HG03457 (cell line): ENCODE measurements around the gene DENND2A.
"Not testable (repeated sequence)": the region's sequence is repeated elsewhere in the genome, so short reads cannot be mapped to it uniquely, and the experiment has no call there.

Experiments used
- ATAC-seq: cut with Tn5 transposase; IDR thresholded peaks from one replicate; pipeline ENCODE4 v1.9.1; 2021; ENCODE audit warnings: moderate number of reproducible peaks; ENCODE audit not compliant: unreplicated experiment

The DENND2A gene

DNA sequence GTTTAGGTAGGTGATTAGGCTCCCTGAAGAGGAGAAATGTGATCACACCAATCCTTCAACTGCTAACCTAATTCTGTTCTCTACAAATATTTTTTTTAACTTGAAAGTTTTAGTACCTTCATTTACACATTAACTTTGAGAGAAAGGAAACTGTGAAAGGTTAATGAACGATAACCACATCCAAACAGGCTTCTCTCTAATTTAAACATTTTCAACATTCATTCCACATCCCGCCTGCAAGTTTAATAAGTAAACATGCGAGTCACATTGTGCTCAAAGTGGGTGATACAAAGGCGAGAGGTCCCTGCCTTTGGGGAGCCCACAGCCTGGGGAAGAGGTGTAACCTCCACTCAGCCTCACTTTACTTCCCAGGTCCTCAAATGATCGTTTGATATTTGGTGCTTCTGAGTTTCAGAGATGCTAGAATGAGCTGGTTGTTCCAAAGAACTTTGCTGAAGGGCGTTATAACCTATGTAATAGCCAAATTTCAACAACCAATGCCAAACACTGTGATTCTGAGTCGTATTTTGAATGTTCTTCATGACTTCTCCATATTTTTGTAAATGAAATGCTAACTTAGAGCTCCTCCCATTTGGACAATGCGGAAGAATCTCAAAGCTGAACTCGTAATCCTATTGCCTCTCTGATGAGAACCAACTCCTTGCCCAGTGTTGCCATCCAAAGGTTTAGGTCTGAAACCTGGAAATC lies 47.5 kb downstream of the DENND2A start:
- peak; percentile 53 for ATAC-seq

DNA sequence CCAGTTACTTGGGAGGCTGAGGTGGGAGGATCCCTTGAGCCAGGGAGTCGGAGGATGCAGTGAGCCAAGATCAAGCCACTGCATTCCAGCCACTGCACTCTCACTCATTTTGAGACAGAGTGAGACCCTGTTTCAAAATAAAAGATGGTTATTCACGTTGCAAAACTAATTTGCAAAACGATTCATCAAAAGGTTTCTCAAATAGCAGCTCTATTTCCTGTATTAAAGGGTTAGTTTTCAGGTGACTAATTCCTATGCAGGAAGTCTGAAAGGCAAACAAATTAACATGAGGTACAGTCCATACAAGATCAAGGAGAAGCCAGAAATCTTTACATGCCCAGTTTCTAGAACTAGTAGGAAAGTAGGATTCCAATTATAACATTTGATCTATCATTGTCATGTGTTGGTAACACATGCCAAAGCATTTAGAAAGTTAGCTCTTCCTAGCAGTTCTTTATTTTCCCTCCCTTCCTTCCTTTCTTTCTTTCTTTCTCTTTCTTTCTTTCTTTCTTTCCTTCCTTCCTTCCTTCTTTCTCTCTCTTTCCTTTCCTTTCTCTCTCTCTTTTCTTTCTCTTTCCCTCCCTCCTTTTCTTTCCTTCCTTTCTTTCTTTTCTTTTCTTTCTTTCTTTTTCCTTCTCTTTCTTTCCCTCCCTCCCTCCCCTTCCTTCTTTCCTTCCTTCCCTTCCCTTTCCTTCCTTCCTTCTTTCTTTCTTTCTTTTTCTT lies 49.3 kb downstream of the DENND2A start:
- ATAC-seq: no peak

DNA sequence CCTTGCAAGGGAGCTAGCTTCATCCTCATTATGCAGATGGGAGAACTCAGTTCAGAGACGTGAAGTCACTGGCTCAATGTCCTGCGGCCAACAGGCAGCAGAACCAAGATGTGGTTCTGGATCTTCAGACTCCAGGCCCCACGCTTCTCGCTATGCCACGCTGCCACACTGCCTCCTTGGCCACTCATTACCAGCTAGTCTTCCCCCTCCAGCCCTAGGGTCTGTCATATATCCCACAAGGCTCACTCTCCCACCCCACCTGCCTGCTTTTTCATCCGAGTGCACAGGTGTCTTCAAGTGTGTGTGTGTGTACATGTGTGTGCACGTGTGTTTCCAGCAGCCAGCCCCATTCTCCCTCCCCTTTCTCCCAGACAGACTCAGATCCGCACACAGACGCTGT lies 53.4 kb downstream of the DENND2A start:
- ATAC-seq: no peak

DNA sequence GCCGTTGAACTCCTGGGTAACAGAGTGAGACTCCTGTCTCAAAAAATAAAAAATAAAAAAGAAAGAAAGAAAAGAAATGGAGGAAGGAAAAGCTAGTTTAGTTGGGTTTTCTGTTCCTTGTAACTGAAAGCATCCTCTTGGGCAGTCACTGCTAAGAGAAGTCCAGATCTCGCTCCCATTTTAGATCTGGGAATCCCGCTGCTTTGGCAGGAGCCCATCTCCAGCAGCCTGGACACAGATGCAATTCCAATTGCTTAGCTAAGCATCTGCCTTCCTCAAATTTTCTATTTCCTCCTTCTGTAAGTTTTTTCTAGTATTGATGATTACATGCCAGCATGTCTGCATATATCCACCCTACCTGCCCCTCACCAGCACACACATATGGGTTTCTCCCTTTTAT lies 54.1 kb downstream of the DENND2A start:
- no peak for ATAC-seq

DNA sequence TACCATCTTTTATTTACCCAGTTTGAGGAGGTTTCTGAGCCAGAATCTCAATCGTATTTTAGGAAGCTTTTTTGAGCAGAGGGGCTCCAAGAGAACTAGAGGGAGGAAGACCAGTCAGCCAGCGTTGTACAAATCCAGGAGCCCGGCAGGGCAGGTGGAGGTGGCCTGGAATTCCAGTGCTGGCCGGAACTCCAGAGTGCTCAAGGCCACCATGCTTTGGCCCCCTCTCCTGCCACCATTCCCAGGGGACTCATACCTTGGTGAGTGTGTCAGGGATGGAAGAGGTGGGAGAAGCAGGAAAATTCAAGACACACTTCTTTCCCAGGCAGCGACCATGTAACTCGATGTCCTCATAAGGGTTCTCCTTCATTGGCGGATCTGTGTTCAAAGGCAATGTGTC lies 55.3 kb downstream of the DENND2A start:
- no peak for ATAC-seq

DNA sequence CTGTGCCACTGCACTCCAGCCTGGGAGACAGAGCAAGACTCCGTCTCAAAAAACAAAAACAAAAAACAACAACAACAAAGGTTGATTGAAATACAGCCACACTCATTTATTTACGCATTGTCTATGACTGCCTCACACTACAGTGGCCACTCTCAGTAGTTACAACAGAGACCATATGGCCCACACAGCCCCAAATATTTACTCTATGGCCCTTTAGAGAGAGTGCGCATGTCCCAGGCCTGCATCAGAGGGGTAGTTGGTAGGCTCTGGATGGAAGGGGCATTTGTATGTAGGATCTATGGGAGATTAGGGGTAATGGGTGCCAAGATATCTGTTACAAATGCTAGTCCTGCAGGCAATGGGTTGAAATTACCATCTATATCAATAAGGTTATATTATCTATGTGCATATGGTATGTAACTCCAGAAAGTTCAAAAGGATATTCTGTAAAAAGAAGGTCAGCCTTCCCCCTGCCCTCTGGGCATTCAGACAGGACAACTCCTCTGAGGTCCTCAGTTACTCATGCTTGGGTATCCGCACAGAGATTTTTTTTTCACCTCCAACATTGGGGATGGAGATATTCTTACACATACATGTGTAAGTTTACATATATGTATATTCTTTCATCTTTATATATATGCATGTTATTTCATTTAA lies 56.3 kb downstream of the DENND2A start:
- no peak for ATAC-seq

DNA sequence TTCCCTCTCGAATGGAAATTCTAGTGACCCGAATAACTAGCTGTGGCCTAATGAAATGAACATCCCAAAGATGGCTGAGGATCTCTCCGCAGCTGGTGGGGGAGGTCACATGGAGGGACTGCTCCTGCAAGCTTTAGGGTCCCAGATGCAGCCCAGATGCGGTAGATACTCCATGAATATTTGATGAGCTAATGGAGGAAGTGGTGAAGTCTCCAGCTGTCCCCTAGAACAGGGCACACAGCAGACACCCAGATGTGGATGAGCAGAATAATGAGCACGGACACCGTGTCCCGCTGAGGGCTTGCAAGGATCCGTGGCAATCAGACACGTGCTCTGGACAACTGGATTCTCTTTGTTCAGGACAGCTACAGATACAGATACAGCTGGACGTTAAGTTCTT lies 59.2 kb downstream of the DENND2A start:
- no peak for ATAC-seq

DNA sequence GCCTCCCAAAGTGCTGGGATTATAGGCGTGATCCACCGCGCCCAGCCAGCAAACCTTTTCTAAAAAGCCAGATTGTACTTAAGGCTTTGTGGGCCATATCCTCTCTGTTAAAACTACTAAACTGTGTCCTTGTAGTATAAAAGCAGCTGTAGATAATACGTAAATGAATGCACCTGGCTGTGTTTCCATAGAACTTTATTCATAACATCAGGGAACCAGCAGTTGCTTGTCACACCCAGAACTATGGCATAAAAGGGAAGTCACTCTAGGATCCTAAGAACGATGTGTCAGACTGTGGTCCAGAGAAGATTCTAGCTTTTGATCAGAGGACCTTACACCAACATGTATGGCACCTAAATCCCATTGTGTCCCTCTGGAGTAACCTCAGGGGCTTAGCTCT lies 63.0 kb downstream of the DENND2A start:
- no peak for ATAC-seq

DNA sequence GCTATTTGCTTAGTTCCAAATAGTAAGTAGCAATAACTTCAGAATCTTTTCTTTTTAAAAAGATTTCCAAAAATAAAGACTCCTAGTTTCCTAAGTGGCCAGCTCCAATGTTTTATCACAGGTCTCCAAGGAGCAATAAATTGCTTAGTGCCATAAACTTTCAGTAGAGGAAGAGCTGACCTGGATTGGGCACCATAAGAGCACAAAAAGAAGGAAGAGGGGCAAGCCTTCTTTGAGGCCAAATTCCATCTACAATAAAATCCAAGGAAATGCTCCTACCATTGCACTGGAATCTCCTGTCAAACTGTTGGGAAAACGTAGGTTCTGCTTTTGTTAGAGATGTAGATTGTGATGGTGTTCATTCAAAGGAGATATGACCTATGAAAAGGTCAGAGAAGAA lies 64.0 kb downstream of the DENND2A start:
- no peak for ATAC-seq

DNA sequence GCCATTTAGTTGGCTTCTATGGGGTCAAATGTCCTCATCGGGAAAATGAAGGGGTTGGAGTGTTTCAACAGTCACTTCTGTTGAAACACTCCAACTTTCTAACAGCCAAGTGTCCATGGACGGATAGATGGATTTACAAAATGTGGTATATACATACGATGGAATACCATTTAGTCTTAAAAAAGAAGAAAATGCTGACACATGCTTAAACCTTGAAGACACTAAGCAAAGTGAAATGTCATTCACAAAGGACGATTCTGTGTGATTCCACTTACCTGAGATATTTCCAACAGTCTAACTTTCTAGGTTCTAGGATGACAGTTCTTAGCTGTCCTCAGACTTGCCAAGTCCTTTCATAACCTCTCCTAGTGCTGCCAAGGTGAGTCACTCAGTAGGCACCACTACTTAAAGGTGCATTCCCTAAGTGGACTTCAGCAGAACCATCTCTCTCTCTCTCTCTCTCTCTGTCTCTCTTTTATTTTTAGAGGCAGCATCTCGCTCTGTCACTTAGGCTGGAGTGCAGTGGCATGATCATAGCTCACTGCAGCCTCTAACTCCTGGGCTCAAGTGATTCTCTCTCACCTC lies 69.0 kb downstream of the DENND2A start:
- no peak for ATAC-seq

DNA sequence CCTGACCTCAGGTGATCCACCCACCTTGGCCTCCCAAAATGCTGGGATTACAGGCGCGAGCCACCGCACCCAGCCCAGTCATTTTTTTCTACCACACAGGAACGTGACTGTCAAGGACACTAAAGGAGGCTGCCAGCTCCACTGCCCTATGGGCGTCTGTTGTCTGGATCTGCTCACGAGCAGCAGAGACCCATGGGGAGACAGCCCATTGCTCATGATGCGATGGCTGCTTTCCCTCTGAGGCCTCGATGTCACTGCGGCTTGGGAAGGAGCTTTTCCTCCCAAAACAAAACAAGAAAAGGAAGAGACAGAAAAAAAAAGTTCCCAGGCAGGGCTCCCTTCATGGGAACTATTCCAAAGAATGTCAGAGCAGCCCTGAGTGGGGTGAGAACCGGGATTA lies 70.5 kb downstream of the DENND2A start:
- no peak for ATAC-seq

DNA sequence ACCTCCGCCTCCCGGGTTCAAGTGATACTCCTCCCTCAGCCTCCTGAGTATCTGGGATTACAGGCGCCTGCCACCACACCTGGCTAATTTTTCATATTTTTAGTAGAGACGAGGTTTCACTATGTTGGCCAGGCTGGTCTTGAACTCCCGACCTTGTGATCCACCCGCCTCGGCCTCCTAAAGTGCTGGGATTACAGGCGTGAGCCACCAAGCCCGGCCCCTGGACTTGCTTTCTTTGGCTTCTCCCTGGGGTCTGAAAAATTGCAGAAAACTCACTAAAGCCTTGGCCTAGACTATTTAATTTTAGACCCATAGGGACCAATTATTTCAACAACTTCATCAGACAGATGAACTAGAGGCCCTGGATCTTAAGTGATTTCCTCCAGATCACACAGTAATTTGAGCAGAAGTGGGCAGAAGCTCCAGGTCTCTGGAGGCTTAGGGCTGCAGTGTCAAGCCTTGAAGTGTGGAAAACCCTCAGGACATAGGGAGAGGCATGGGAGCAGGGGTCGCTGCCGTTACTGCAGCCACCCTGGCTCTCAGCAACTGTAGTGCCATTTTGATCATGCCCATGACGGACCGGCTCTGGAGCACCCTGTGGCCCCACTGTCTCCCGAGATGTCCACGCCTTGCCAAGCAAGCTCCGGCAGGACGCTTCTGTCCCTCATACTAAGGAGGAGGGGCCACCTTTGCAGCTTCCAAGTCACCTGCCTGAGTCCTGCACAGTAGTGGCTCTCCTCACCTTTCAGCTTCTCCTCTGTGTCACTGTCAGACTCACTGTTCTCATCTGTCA lies 72.4 kb downstream of the DENND2A start:
- no peak for ATAC-seq

DNA sequence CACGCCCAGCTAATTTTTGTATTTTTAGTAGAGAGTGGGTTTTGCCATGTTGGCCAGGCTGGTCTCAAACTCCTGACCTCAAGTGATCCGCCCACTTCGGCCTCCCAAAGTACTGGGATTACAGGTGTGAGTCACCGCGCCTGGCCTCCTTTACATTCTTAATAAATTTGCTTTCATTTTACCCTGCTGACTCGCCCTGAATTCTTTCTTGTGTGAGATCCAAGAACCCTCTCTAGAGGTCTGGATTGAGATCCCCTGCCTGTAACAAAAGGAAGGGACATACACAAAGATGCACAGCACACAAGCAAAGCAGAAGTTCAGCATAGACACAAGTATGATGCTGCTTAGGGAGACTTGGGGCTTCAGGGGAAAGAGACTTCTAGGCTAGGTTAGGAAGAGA lies 74.4 kb downstream of the DENND2A start:
- ATAC-seq: not testable (repeated sequence)

DNA sequence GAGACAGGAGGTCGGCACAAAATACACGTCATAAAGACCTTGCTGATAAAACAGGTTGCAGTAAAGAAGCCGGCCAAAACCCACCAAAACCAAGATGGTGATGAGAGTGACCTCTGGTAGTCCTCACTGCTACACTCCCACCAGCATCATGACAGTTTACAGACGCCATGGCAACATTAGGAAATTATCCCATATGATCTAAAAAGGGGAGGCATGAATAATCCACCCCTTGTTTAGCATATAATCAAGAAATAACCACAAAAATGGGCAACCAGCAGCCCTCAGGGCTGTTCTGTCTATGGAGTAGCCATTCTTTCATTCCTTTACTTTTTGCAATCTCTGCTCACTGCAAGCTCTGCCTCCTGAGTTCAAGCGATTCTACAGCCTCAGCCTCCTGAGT lies 74.9 kb downstream of the DENND2A start:
- not testable (repeated sequence) for ATAC-seq

DNA sequence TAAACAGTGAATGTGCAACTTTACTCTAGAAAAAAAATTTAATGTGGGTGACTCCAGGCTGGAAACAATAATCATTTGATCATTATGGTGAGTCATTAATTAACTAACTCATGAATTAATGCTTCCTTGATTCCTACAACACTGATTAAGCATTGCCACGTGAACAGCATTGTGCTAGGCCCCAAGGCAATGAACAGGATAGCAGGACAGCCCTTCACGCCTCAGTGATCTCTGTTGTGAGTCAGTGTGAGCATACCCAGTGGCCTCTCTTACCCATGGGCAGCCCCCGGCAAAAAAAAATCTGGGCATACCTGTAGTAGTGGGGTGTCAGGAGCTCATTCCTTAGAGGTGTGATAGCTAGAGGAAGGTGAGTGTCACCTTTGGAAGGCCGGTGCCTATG lies 76.0 kb downstream of the DENND2A start:
- no peak for ATAC-seq

DNA sequence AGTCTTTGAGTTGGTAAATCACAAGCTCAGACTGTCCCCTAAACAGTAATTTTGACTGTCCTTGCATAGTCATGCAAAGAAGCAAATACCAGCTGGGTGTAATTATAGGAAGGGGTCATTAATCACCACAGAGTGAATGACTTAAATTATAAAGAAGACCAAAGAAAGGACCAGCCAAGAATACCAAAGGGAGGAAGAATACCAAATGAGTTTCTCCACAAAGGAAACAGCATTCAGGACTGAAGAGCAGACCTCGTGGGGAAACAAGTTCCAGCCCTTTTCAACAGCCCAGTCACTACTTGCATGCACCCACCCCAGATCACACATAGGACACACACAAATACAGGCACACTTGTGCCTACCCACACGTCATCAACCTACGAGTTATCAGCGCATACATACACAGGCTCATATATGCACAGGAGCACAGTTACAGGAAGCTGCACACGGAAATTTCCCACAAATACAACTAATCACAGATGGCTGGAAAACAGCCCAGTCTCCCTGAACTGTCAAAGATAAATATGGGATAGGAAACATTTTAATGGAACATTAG lies 77.6 kb downstream of the DENND2A start:
- ATAC-seq: no peak

DNA sequence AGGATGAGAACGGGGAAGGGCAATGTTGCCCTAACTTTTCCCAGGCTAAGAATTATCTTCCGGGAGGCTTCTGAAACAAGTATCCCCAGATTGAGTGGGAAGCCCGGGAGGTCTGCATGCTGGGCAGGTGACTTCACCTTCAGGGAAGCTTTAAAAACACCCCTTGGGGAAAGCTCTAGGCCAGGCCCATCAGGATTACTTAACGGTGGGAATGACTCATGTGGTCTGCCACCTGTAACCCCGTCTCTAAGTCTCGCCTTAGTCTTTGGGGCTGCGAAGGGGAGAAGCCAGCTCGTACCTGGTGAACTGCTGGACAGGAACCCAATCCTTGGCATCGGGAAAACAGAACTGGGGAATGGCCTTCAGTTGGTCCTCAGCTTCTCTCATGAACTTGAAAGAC lies 81.2 kb downstream of the DENND2A start:
- ATAC-seq: no peak

DNA sequence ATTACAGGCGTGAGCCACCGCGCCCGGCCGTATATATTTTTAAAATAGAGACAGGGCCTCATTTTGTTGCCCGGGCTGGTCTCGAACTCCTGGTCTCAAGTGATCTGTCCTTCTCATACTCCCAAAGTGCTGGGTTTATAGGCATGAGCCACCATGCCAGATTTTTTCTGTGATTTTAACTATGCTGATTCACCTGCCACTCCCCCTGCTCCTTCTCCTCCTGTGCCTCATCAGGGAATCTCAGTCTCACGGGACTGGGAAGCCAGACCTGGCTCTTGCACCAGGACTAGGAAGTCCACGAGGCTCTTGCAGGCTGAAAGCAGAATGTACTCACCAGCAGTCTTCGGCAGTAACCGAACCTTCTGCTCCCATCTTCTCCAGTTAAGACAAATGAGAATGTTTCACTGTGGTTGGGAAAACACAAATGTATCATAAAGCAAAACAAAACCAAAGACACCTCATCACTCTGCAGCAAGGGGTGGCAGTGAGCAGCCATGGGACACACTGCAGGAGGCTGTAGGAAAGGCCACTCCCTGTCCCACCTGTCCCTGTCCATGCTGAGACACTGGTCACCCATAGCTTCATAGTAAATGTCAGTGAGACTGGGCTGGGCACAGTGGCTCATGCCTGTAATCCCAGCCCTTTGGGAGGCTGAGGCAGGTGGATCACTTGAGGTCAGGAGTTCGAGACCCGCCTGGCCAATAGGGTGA lies 82.6 kb downstream of the DENND2A start:
- ATAC-seq: no peak

DNA sequence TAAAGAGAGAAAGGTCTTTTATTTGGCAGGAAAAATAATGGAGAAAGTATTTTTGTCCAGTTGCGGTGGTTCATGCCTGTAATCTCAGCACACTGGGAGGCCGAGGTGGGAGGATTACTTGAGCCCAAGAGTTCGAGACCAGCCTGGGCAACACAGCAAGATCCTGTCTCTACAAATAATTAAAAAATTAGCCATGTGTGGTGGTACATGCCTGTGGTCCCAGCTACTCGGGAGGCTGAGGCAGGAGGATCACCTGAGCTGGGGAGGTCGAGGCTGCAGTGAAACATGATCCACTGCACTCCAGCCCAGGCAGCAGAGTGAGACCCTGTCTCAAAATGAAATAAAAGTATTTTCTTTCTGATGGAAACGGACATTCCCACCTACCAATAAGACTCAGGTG lies 83.5 kb downstream of the DENND2A start:
- ATAC-seq: no peak

DNA sequence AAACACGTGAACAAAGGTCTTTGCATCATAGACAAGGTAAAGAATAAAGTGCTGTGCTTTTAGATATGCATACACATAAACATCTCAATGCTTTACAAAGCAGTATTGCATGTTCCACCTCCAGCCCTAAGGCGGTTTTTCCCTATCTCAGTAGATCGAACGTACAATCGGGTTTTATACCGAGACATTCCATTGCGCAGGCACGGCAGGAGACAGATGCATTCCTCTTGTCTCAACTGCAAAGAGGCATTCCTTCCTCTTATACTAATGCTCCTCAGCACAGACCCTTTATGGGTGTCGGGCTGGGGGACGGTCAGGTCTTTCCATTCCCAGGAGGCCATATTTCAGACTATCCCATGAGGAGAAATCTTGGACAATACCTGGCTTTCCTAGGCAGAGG lies 87.4 kb downstream of the DENND2A start:
- ATAC-seq: not testable (repeated sequence)
